Stimulated activated naive CD8-positive, alpha-beta T cell treated with anti-CD3 and anti-CD28 coated beads, Interleukin-15, Interleukin-2, amounts not matched to agents 100 ng/mL and 50 ng/mL, for 24 hours (primary cell): ENCODE data around the gene SCAF4.
A peak's percentile ranks its signal among the peaks of the same experiment; 100 is the strongest.

ENCODE experiments used
- H3K27ac Mint-ChIP-seq: one replicate; pipeline ENCODE4 v1.8.0; 2021; ENCODE audit warnings: mild to moderate bottlenecking, mixed read lengths
- H3K27me3 Mint-ChIP-seq: one replicate; pipeline ENCODE4 v1.8.0; 2021; ENCODE audit warnings: mixed read lengths
- H3K36me3 Mint-ChIP-seq: one replicate; pipeline ENCODE4 v1.8.0; 2021; ENCODE audit warnings: low read depth, mixed read lengths
- H3K4me1 Mint-ChIP-seq: one replicate; pipeline ENCODE4 v1.8.0; 2021; ENCODE audit warnings: low read depth, mixed read lengths
- H3K4me3 Mint-ChIP-seq: one replicate; pipeline ENCODE4 v1.8.0; 2021; ENCODE audit warnings: mild to moderate bottlenecking, mixed read lengths
- H3K9me3 Mint-ChIP-seq: one replicate; pipeline ENCODE4 v1.8.0; 2021; ENCODE audit warnings: mixed read lengths

Gene SCAF4

DNA sequence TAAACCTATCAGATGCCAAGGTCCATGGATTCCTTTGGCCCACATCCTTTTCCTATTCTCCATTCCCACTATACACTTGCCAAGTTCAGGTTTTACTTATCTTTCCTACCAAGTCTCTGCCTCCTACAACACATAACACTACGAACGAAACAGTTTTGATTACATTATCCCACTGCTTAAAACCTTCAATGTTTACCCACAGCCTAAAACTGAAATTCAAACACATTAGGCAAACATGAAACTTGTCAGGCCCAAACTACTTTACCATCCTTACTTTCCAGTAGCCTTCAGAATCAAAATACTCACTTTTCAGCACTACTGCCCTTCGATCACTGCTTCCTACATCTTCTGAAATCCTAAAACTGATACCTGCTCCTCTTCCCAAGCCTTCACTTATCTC lies 3.0 kb downstream of the SCAF4 start:
- no peak overlapping the region for H3K4me3 Mint-ChIP-seq
- peaks cover 11% of the 10 kb centered on the region for H3K36me3 Mint-ChIP-seq
- no peak overlapping the region for H3K27ac Mint-ChIP-seq
- peaks cover 18% of the 10 kb centered on the region for H3K4me1 Mint-ChIP-seq
- no peaks in the 10 kb centered on the region for H3K9me3 Mint-ChIP-seq
- H3K27me3 Mint-ChIP-seq = no peaks in the 10 kb centered on the region

DNA sequence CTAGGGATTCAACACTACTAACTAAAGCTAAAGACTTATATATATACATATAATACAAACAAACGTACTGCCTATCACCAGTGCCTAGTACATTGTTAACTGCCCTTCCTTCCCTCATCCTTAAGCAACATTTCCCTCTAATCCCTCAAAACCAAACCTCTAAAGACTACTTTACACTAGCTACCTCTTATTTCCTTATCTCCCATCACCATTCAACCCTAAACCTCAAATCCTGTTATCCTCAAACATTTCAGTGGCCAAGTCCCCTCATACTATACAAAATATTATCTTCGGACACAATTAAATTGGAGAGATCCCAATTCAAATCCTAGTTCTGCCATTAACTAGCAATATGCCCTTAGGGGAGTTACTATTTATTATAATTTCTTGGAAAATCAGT lies 3.7 kb downstream of the SCAF4 start:
- Mint-ChIP-seq H3K9me3 (no peaks in the 10 kb centered on the region), H3K4me1 (peaks cover 24% of the 10 kb centered on the region), H3K27ac (no peak overlapping the region), H3K36me3 (peaks cover 17% of the 10 kb centered on the region), H3K27me3 (no peaks in the 10 kb centered on the region), H3K4me3 (no peak overlapping the region)

- Mint-ChIP-seq H3K27ac (no peak overlapping the region), H3K36me3 (peaks cover 17% of the 10 kb centered on the region), H3K4me1 (peaks cover 28% of the 10 kb centered on the region)
Observed at GRCh38 chr21:31727181-31727580, 4.7 kb downstream of the SCAF4 start.

DNA sequence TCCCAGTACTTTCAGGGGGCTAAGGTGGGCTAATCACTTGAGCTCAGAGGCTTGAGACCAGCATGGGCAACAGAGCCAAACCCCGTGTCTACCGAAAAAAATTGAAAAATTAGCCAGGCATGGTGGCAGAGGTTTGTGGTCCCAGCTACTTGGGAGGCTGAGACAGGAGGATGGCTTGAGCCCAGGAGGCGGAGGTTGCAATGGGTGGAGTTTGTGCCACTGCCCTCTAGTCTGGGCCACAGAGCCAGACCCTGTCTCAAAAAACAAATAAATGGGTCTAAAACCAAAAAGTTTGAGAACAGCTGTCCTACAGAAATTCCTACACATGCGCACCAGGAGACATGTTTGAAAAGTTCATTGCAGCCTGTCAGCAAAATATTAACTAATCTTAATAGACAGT lies 5.5 kb downstream of the SCAF4 start:
- peaks cover 17% of the 10 kb centered on the region for H3K36me3 Mint-ChIP-seq
- peaks cover 36% of the 10 kb centered on the region for H3K4me1 Mint-ChIP-seq
- no peaks in the 10 kb centered on the region for H3K9me3 Mint-ChIP-seq
- H3K27me3 Mint-ChIP-seq = no peaks in the 10 kb centered on the region
- no peak overlapping the region for H3K27ac Mint-ChIP-seq
- H3K4me3 Mint-ChIP-seq = no peak overlapping the region

More at GRCh38 chr21:31727181-31727580, 4.7 kb downstream of the SCAF4 start:
- H3K27me3 Mint-ChIP-seq = no peaks in the 10 kb centered on the region
- no peaks in the 10 kb centered on the region for H3K9me3 Mint-ChIP-seq
- H3K4me3 Mint-ChIP-seq = no peak overlapping the region

DNA sequence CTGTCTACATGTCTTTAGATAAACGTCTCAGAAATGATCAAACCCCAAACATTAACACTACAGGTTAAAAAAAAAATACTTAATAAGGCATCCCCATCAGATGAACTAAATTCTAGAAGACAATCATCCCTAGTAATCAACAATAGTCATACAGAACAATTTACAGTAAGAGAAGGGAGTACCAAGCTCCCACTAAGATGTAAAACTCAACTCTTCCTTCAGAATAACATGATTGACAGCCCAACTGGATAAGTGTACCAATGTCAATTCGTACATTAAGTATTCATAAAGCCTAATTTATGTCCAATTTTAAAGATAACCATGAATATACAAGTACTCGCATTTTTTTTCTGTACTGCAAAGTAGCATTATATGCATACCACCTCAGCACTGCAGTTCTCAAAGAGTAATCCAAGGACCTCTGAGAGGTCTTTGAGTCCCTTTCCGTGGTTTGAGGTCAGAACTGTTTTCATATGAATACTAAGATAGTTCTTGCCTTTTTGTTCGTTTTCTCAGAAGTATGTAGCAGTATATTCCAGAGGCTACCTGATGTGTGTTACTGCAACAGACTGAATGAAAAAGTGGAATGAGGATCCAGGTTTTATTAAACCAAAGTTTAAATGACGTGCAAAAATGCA lies 6.6 kb downstream of the SCAF4 start:
- peak overlapping the region; percentile 64 for H3K27ac Mint-ChIP-seq
- no peaks in the 10 kb centered on the region for H3K27me3 Mint-ChIP-seq
- no peak overlapping the region for H3K4me3 Mint-ChIP-seq
- H3K9me3 Mint-ChIP-seq = no peaks in the 10 kb centered on the region
- H3K36me3 Mint-ChIP-seq = peaks cover 17% of the 10 kb centered on the region
- peaks cover 47% of the 10 kb centered on the region for H3K4me1 Mint-ChIP-seq

DNA sequence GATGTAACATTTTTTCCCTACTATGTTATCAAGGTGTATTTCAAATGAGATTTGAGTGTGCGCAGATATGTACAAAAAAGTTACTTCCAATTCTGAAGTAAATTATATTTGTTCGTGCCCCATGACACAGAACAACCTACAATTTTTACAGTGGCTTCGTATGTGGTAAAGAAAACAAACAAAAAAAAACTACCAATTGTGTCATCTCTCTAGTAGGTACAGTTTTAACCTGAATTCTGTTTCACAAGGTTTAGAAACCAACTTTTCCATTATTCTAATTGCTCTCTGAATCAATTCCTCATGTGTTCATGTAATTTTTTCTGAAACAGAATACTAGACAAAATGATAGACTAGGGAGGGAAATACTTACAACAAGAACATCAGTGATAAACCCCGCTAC lies 7.4 kb downstream of the SCAF4 start:
- Mint-ChIP-seq H3K27me3 (no peaks in the 10 kb centered on the region), H3K36me3 (peaks cover 21% of the 10 kb centered on the region), H3K9me3 (peaks cover 3% of the 10 kb centered on the region), H3K4me3 (no peak overlapping the region), H3K4me1 (peaks cover 54% of the 10 kb centered on the region), H3K27ac (peak overlapping the region; percentile 64)

GRCh38 chr21:31721381-31721780 lies 10.5 kb downstream of the SCAF4 start:
- peaks cover 78% of the 10 kb centered on the region for H3K4me1 Mint-ChIP-seq
- no peak overlapping the region for H3K4me3 Mint-ChIP-seq
- peaks cover 28% of the 10 kb centered on the region for H3K36me3 Mint-ChIP-seq

GRCh38 chr21:31720739-31721138 lies 11.2 kb downstream of the SCAF4 start:
- Mint-ChIP-seq H3K4me1 (peaks cover 84% of the 10 kb centered on the region), H3K9me3 (peaks cover 3% of the 10 kb centered on the region), H3K27ac (no peak overlapping the region), H3K4me3 (no peak overlapping the region), H3K27me3 (no peaks in the 10 kb centered on the region), H3K36me3 (peaks cover 28% of the 10 kb centered on the region)

More at GRCh38 chr21:31721381-31721780, 10.5 kb downstream of the SCAF4 start:
- H3K9me3 Mint-ChIP-seq = peaks cover 3% of the 10 kb centered on the region
- H3K27ac Mint-ChIP-seq = no peak overlapping the region
- no peaks in the 10 kb centered on the region for H3K27me3 Mint-ChIP-seq

DNA sequence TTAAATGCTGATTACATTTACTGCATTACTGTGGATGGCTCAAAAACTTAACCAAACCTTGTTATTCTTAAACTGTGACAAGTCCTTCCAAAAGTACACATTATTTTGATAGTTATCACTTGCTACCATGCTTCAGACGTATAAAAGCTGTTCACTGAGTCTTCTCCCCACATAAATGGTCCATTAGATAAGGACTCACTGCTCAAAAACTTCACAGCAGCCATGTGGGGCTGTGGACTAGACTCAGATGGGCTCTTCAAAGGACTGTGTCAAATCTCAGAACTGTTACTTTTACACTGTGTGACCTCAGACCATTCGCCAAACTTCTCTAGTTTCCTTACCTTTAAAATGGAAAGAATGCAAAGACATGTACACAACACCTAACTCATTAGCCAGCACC lies 11.6 kb downstream of the SCAF4 start:
- Mint-ChIP-seq H3K36me3 (peaks cover 28% of the 10 kb centered on the region), H3K27me3 (no peaks in the 10 kb centered on the region), H3K9me3 (peaks cover 3% of the 10 kb centered on the region), H3K4me3 (no peak overlapping the region), H3K4me1 (peaks cover 84% of the 10 kb centered on the region), H3K27ac (no peak overlapping the region)

DNA sequence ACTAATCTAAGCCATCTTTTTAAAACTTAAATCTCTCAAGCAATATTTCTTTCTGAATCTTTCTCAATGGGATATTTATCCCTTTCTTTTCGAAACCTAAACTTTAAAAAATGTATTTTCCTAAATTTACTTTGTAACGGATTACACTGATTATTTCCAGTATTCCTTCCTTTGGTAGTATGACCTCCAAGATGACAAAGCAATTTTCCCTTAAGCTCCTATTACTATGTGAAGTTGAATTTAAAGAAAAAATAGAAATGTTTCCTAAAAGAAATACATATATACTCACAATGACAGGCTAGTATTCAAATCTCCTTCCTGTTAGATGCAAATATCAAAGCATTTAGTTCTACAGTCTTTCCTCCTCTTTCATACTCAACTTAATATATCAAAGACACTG lies 15.8 kb downstream of the SCAF4 start:
- Mint-ChIP-seq H3K27me3 (no peaks in the 10 kb centered on the region), H3K4me1 (peaks cover 89% of the 10 kb centered on the region), H3K9me3 (peaks cover 3% of the 10 kb centered on the region), H3K36me3 (peaks cover 14% of the 10 kb centered on the region), H3K4me3 (no peak overlapping the region), H3K27ac (no peak overlapping the region)

DNA sequence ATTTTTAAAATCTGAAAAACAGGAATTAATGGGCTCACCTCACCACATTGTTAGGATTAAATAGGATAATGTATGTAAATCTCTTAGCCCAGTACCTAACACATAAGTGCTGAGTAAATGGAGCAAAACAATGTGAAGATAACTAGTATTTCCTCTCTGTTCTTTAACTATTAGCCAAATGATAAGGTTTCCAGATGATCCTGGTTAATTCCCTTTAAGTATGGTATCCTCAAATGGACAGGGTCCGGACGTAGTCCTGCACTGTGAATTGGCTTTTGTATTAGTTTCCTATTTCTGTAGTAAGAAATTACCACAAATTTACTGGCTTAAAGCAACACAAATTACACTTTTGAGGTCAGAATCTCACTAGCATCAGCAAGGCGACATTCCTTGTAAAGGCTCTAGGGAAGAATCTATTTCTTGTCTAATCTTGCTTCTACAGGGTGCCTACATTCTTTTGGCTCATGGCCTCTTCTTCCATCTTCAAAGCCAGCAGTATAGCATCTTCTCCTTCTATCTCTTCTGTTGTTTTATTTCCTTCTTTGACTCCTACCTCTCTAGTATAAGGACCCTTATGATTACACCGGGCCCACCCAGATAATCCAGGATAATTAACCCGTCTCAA lies 17.1 kb downstream of the SCAF4 start:
- Mint-ChIP-seq H3K9me3 (peaks cover 2% of the 10 kb centered on the region), H3K4me1 (peaks cover 89% of the 10 kb centered on the region), H3K36me3 (peaks cover 12% of the 10 kb centered on the region), H3K27ac (peak overlapping the region; percentile 85), H3K27me3 (no peaks in the 10 kb centered on the region), H3K4me3 (no peak overlapping the region)

DNA sequence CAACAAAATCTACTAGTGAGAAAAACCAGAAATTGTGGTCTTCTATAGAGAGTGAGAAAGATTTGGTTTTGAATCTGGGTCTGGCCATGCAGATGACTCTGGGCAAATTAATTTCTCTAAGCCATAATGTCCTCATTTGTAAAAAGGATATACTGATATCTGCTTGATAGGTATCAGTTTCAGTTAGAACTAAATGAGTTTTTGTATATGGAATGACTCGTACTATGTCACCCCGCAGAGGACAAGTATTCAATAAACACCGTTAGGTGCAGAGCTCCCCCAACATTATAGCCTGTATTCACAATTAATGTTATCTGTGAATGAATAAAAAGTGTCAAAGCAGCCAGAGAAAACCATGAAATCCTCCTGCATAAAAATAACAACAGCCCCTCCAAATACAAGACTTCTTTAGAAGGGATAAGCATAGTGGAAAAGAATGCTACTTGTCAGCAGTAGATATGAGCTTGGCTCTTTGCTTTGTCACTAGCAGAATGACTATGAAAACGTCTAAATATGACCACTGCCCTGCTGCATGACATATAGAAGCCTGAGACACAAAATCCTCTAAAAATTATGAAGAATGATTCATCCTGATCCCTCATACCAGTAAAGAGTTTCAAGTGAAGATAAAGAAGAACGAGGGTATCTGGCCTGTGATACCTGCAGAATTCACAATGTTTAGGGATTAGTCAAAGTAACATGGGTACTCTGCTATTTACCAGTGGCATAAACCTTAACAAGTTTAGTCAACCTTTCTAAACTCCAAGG lies 17.8 kb downstream of the SCAF4 start:
- Mint-ChIP-seq H3K9me3 (no peaks in the 10 kb centered on the region), H3K36me3 (peaks cover 9% of the 10 kb centered on the region), H3K27ac (peak overlapping the region; percentile 85), H3K27me3 (no peaks in the 10 kb centered on the region), H3K4me3 (no peak overlapping the region), H3K4me1 (peaks cover 93% of the 10 kb centered on the region)

DNA sequence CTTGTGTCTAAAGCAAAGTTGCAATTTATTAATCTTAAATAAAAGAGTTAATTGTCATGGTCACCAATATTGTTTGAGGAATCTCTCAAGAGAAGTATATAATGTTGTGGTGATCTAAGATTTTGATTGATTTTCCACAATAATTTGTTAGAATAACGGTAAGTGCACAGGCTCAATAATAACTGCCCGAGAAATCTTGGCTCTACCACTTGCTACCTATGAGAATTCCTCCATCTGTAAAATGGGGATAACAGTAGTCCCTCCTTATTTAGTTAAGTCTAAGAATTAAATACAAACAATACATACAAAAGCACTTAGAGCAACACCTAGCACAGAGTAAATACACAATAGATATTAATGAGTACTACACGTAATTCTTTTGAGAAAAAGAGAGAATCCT lies 18.8 kb downstream of the SCAF4 start:
- no peak overlapping the region for H3K27ac Mint-ChIP-seq

DNA sequence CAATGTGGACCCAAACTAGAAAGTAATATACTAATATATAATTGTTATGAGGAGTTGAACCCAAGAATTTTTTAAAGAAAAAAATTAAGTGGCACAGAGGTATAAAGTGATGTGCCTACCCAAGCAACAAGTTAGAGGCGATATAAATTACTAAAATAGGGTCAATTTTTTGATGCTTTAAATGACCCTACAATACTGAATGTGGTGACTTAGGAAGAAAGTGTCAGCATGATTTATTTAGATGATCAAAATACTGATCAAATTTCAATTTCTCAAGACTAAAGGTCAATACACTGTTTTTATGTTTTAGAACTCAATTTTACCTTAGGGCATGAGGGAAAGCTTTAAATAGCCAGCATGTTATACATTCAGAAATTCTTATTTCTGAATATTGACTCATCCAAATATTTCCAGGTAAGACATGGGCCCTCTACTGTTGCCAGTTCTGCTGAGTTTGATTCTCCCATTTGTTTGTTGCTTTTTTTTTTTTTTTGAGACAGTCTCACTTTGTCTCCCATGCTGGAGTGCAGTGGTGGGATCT lies 20.1 kb downstream of the SCAF4 start:
- peaks cover 7% of the 10 kb centered on the region for H3K36me3 Mint-ChIP-seq
- H3K4me3 Mint-ChIP-seq = no peak overlapping the region
- H3K4me1 Mint-ChIP-seq = peaks cover 94% of the 10 kb centered on the region
- no peaks in the 10 kb centered on the region for H3K9me3 Mint-ChIP-seq
- no peak overlapping the region for H3K27ac Mint-ChIP-seq
- H3K27me3 Mint-ChIP-seq = no peaks in the 10 kb centered on the region

More for the DNA sequence above, 18.8 kb downstream of the SCAF4 start:
- Mint-ChIP-seq H3K4me3 (no peak overlapping the region), H3K9me3 (no peaks in the 10 kb centered on the region), H3K4me1 (peaks cover 92% of the 10 kb centered on the region), H3K27me3 (no peaks in the 10 kb centered on the region), H3K36me3 (peaks cover 8% of the 10 kb centered on the region)

- Mint-ChIP-seq H3K4me1 (peaks cover 94% of the 10 kb centered on the region), H3K27ac (no peak overlapping the region), H3K36me3 (peaks cover 7% of the 10 kb centered on the region), H3K27me3 (no peaks in the 10 kb centered on the region), H3K4me3 (no peak overlapping the region), H3K9me3 (no peaks in the 10 kb centered on the region)
Observed at GRCh38 chr21:31711326-31711725, 20.6 kb downstream of the SCAF4 start.
